HG03066 (cell line): ENCODE data around the gene CTDSPL2.
"Not testable (repeated sequence)": the region's sequence is repeated elsewhere in the genome, so short reads cannot be mapped to it uniquely, and the experiment has no call there.

Source experiments
- ATAC-seq: cut with Tn5 transposase; IDR thresholded peaks from one replicate; pipeline ENCODE4 v1.9.1; 2021; ENCODE audit warnings: low read depth; ENCODE audit not compliant: unreplicated experiment

The CTDSPL2 gene

DNA sequence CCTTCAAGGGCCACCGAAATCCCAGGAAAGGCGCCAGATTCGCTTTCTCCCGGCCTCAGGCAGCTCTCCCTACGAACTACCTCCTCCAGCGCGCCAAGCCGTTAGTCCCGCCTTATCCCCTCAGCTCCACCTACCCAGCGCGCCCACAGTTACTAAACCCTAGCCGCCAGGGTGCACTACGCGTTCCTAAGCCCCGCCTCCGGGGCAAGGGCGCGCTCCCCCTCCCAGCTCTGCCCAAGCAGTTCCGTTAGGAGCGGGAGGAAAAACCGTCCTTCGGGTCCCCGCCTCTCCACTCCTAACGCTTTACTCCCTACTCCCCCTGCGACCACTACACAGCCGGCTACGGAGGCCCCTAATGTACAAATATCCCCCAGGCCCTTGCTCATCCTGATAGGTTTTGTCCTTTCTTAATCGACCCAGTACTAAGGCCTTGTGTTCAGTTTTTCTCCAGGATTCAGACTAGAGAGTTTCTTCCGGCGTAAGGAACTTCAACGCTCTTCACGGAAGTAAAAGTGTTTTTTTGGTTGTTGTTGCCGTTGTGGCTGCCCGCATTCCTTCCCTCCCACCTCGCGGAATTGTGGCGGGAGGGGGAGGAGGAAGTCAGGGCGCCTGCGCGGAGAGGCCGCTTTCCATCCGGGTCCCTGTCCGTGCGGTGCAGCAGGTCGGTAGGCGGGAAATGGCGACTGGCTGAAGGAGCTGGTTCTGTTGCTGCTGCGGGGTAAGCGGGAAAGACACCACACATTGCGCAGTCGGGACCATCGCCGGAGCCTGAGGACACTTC, at the start of gene CTDSPL2:
TSS of gene CTDSPL2 (plus strand) at position 655 of the 781 bp plus-strand sequence. CDS start 31,386 bp downstream, outside the sequence.
- ATAC-seq, result peak; percentile 88

DNA sequence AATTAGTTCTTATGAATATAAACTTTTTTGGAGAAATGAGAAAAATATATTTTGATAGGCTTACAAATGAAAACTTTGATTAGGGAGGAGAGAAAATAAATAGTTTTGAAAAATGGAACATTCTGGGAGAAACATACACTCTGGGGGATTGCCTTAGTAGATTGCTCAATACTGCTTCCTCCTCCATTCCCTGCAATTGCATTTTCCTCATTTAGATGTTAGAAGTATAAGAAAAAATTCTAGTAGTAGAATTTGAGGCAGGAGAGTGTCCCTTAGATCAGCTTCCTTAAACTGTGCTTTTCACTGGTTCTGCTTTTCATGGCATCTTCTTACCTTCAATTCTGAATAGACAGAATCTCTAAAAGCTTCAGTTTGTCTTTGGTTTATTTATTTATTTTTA, 46.2 kb upstream of the CTDSPL2 start:
- no peak for ATAC-seq

DNA sequence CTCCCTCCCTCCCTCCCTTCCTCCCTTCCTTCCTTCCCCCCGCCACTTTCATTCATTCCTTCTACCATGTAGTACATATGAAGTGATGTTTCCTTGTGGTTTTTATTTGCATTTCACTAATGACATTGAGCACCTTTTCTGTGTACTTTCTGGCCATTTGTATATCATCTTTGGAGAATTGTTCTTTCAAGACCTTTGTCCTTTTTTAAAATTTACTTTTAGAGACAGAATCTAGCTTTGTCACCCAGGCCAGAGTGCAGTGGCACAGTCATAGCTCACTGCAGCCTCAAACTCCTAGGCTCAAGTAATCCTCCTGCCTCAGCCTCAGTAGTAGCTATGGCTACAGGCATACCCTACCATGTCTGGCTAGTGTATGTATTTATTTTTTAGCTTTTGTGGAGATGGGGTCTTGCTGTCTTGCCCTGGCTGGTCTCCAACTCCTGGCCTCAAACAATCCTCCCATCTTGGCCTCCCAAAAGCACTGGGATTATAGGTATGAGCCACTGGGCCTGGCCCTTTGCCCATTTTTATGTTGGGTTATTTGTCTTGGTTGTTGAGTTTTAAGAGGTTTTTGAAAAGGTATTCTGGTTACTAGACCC, 42.0 kb upstream of the CTDSPL2 start:
- no peak for ATAC-seq

DNA sequence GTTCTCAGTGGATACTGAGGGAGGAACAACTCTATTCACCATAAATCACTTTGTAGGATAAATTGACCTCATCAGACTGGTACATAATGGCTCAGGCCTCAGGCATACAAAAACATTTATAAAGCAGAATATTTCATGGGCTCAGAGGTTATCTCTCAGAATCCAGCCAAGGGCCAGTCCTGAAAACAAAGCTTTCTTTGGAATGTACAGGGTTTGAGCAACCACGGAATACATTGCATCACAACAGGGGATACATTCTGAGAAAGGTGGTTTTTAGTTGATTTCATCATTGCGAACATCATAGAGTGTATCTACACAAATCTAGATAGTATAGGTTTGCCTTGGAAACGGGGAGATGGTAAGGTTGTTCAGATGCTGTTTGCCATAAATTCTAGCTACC, 33.4 kb upstream of the CTDSPL2 start:
- no peak for ATAC-seq

DNA sequence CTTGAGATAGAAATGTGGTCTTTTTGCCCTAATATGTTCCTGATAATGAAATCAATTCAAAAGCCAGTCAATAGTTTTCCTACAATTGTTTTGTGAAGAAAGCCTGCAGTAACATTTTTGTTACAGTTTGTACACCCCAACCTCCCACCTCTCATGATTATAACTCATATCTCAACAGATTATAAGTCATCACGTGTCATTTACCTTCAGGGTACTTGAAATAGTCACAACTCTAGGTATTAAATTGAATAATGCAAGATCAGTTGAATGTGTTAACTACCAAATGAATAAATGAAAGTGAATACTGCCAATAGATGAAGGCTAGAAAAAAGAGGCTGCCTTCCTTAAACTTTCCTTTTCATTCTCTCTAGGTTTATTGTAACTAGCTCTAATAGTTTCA, 32.9 kb upstream of the CTDSPL2 start:
- no peak for ATAC-seq

DNA sequence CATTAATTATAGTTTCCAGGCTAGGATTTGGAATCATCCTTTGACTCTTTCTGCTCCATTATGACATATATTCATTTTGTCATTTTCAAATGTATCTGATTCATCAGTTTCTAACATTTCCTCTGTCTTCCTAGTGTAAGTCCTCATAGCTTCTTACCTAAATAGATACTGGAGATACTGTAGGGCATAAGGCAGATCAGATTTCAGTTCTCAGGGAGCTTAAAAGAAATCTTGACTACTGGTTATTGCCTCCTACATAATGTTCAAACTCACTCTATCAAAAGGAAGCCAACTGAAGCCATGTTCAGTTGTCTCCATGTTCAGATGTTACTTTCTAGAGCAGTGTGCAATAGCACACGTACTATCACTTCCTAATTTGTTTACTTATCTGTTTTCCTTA, 29.6 kb upstream of the CTDSPL2 start:
- ATAC-seq, result no peak

DNA sequence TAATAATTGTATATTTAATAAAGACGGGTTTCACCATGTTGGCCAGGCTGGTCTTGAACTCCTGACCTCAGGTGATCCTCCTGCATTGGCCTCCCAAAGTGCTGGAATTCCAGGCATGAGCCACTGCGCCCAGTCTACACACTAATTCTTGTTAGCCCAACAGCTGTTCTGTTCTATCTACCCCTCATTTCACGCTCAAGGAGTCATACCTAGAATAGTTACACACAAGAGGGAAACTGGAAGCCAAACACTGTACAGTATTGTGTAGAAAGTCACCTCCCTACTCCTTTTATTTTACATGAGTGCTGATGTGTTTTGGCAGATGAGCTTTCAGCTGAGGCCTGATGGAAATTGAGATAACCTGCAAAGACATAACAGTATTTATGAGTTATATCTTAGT, 13.4 kb upstream of the CTDSPL2 start:
- no peak for ATAC-seq

DNA sequence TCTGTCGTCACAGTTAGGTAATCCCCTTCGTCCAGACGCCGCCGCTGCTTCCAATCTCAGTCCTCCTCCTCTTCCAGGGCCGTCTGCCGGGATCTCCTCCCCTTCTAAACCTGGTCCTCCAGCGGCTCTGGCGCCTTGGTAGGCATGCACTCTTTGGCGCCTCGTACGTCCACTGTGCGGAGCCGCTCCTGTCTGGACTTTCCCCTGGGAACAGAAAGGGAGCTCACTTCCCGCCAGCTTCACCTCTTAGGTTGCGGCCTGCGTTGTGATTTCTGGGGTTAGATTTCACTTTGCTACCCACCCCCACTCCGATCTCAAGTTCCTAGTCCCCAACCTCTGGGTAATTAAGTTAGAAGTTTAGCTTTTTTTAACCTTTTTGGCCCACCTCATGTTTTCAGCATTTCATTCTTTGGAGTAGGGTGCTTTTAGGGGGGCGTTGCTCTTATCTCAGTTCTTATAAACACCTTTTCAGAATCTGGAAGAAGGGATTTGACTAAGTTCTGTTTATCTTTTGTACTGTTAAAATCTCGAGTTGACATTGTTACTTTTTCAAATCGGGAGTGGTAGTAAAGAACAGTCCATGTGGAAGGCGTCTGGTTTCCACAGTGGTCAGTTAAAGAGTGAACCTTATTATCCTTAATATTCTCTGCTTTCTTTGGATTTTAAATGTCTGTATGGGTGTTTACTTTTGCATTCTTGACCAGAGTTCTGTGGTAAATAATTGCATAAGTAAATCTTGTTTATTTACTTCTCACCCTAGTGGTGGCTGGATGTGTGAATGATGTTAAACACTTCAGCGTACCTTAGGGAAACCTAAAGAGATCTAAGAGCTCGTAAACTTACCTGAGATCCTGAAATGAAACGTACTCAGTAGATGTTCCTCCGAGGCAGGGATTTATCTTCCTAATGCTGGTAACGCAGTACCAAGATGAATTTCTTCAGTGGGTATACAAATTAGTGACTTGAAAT, 611 bp downstream of the CTDSPL2 start:
- peak; percentile 10 for ATAC-seq

DNA sequence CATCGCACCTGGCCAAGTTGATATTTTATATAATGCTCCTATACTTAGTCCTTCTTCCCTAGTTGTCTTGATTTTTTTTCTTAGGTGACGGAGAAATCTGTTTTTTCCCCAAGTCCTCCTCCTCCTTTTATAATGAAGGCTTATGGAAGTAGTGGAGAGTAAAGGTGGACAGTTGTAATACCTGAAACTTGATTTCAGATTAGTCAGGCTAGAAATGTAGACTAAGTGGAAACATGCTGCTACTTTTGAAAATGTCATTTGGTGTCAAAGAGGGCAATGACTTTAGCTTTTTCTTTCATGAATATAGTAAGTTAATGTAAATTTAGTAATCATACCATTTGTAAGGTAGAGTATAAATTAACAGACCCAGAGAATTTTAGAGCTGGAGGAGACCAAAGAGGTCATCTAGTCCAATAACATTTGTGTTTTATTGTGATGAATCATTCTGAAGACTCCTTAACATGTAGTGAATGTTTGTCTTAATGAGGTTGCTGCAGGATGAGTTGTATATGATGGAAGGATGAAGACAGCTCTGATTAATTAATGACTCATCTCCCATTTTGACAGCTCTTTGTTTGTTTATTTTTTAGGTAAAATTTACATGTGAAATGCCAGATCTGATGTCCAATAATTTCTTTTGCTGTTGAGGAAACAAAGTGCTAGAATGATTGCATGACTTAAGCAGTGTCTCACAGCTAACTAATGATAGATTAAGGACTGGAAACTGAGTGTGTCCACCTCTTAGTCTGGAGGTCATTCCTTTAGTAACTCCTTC, 8.7 kb downstream of the CTDSPL2 start:
- no peak for ATAC-seq

DNA sequence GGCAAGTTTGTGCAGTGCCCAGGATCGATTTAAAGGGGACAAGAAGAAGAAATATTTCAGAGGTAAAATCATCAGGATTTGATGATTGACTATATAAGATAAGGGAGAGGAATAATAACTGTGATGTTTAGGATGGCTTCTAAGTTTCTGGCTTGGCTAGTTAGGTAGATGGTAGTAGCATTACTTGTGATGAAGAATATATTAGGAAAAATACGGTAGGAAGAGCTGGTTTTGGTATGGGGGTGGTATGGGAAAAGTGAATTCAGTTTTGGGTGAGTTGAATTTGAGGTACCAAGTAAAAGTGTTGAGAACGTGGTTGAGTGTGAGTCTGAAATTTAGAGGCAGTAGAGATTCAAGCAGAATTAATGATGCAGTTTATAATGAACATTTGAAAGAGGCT, 11.0 kb downstream of the CTDSPL2 start:
- ATAC-seq, result no peak

DNA sequence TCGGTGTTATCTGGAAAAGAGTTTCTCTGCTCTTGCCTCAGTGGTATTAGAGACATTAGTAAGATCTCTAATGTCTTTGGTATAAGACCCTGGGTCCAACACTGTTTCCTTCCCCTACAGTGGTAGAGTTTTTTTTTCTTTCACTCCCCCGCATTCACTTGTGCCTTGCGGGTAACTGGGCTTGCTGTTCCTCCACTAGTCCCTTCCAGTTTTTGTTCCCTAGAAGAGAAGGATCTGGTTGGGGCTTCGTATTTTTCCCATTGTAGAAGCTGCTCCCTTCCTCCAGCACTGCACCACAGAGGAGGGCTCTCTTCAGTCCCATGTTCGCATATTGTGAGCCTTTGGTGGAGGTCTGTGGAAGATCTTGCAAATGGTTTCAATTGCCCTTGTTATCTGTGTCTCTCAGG, 13.7 kb downstream of the CTDSPL2 start:
- ATAC-seq, result no peak

DNA sequence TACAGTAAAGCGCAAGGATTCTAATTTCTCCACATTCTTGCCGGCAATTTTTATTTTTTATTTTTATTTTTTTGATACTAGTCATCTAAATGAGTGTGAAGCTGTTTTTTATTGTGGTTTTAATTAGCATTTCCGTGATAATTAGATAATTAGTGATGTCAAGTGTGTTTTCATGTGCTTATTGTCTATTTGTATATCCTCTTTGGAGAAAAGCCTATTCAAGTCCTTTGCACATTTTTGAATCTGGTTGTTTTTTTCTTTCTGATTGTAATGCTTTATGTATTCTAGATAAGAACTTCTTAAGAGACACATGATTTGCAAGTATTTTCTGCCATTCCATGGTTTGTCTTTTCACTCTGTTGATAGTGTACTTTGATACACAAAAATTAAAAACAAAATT, 16.1 kb downstream of the CTDSPL2 start:
- no peak for ATAC-seq

DNA sequence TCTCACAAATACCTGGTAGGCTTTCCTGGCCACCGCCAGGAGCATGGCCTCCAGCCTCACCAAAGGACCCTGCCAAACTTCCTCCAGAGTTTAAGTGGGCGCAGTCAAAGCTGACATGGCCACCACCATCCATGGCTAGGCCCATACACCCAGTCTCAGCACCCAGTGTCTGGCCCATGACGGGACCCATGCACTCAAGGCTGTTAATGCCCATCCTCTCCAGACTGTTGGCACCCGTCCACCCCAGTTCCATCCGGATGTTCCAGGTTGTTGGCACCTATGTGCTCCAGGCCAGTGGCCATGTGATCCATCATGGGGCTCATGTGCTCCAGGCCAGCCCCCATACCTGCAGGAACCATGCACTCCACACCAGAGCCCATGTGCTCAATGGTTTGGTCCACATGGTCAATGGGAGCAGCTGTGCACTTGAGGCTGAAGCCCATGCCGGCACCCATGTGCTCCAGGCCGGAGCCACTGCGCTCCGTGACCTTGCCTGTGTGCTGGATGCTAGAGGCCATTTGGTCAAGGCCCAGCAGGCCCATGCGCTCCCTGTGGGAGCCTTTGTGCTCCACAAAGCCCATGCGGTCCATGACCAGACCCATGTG, 20.4 kb downstream of the CTDSPL2 start:
- ATAC-seq, result no peak

DNA sequence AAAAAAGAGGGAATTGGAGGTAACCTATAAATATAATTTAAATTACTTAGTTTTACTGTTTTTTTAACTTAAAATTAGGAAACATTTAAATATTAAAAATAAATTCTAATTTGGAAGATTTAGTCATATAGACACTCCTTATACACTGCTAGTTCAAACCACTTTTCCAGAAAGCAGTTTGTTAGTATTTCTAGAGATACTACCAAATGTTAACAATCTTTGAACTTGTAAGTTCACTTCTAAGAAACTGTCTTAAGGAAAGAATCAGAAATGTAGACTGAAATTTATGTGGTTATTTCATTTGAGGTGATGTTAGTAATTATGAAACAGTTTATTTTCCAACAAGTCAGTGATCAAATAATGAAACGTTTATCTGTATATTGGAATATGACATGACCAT, 22.7 kb downstream of the CTDSPL2 start:
- no peak for ATAC-seq

DNA sequence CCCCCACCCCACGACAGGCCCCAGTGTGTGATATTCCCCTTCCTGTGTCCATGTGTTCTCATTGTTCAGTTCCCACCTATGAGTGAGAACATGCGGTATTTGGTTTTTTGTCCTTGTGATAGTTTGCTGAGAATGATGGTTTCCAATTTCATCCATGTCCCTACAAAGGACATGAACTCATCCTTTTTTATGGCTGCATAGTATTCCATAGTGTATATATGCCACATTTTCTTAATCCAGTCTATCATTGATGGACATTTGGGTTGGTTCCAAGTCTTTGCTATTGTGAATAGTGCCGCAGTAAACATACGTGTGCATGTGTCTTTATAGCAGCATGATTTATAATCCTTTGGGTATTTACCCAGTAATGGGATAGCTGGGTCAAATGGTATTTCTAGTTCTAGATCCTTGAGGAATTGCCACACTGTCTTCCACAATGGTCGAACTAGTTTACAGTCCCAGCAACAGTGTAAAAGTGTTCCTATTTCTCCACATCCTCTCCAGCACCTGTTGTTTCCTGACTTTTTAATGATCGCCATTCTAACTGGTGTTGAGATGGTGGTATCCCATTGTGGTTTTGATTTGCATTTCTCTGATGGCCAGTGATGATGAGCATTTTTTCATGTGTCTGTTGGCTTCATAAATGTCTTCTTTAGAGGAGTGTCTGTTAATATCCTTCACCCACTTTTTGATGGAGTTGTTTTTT, 26.3 kb downstream of the CTDSPL2 start:
- not testable (repeated sequence) for ATAC-seq

DNA sequence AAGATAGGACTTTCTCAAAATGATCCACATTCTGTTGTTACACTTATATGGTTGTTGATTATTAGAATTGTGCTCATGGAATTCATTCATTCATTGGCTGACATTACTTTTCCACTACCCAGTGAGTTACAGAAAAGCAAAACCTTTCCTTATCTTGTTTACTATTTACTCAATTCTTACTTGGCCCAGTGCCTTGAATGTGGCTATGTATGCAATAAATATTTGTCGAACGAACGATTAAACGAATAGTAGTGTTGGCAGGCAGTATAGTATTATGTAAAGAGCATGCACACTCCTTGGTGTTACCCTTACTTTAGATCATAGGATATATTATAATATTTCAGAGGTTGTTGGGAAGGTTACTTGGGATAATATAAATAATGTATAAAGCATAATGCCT, 31.0 kb downstream of the CTDSPL2 start:
- ATAC-seq, result no peak

DNA sequence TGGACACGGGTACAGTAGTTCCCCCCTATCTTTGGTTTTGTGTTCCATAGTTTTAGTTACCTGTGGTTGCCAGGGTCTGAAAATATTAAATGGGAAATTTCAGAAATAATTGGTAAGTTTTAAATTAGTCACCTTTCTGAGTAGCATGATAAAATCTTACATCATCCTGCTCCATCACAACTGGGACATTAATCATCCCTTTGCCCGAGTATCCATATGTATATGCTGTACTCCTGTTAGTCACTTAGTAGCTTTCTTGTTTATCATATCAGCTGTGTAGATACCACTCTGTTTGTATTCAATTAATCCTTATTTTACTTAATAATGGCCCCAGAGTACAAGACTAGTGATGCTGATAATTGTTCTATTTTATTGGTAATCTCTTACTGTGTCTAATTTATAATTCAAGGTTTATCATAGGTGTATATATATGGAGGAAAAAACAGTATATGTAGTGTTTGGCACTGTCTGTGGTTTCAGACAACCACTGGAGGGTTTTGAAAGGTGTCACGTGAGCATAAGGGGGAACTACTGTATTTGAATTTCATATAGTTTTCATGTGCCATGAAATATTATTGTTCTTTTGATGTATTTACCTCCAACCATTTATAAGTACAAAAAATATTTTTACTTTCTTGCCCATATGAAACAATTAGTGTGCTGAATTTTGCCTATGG, 41.4 kb downstream of the CTDSPL2 start:
- ATAC-seq, result no peak

DNA sequence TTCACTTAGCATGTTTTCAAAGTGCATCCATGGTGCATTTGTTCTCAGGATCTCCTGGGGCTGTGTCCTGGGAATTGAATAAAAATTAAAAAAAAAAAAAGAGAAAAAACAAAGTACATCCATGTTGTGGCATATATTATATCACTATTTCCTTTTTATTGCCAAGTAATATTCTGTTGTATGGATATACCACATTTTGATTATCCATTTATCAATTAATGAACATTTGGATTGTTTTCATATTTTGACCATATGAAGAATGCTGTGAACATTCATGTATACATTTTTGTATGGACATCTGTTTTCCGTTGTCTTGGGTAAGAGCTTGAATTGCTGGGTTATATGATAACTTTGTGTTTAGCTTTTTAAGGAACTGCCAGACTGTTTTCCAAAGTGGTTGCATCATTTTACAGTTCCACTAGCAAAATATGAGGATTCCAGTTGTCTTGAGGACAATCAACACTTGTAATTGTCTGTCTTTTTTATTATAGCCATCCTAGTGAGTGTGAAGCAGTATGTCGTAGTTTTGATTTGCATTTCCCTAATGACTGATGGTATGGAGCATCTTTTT, 44.5 kb downstream of the CTDSPL2 start:
- ATAC-seq, result no peak

DNA sequence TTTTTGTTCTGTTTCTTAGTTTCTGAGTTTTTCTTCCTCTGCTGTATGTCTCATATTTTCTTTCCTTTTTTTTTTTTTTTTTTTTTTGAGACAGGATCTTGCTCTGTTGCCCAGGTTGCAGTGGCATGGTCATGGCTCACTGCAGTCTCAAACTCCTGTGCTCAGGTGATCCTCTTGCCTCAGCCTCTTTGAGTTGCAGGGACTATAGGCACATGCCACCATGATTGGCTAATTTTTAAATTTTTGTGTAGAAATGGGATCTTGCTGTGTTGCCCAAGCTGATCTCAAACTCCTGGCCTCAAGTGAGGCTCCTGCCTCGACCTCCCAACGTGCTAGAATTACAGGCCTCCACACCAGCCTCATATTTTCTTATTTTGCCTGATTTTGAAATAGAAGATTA, 51.9 kb downstream of the CTDSPL2 start:
- no peak for ATAC-seq
